ENCODE data around the gene ZMIZ1.

The ZMIZ1 gene

GRCh38 chr10:79188154-79188965, 119.6 kb downstream of the ZMIZ1 start:
- no peak for DNase-seq (ENCODE audit: low spot score)

GRCh38 chr10:79189181-79189580, 120.4 kb downstream of the ZMIZ1 start:
- DNase-seq (ENCODE audit: low spot score), result no peak

DNA sequence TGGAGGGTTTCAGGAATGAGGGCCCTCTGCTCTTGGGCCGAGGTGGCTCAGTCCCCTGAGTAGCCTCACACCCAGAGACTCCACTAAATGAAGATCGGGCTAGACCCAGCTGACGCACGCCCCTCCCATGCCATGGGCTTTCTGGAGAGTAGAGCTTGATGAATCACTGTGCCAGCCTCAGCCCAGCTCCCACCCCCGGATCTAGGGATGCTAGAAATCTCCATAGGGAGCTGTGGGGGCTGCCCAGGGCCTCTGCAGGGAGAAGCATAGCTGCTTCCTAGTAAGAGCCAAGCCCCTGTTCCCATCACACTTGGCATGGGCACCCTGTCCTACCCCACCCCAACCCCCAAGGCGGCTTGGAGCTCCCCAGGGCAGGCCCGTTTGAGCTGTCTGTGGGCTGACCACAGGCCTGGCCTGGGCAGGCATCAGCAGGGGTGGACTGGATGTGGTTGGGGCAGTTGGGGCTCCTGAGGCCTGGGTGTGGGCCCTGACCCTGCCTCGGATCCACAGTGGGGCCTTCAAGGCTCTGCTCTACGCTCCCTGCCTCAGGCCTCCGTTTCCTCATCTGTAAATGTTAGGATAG, 121.2 kb downstream of the ZMIZ1 start:
- no peak for DNase-seq (ENCODE audit: low spot score)

DNA sequence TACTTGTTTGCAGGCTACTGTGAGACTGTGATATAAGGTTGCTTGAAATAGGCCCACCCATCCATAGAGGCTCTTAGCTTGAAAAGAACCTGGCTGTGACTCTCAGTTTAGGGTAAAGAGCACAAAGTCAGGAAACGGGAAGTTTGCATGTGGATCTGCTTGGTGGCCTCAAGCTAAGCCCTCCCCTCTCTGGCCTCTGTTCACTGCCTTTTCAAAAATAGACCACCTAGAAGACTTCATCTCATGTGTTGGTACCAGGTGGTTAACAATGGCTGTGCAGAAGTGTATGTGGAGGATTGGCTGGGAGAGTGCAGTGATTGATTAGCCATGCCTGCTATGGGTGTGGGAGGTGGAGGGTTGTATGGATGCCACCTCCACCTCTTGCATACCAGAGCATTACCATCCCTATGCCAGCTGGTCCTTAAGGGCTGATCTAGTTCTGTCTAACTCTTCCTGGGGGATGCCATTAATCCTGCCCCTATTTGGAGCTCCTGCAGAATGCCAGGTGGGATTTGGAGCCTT, 122.0 kb downstream of the ZMIZ1 start:
- DNase-seq (ENCODE audit: low spot score), result no peak

DNA sequence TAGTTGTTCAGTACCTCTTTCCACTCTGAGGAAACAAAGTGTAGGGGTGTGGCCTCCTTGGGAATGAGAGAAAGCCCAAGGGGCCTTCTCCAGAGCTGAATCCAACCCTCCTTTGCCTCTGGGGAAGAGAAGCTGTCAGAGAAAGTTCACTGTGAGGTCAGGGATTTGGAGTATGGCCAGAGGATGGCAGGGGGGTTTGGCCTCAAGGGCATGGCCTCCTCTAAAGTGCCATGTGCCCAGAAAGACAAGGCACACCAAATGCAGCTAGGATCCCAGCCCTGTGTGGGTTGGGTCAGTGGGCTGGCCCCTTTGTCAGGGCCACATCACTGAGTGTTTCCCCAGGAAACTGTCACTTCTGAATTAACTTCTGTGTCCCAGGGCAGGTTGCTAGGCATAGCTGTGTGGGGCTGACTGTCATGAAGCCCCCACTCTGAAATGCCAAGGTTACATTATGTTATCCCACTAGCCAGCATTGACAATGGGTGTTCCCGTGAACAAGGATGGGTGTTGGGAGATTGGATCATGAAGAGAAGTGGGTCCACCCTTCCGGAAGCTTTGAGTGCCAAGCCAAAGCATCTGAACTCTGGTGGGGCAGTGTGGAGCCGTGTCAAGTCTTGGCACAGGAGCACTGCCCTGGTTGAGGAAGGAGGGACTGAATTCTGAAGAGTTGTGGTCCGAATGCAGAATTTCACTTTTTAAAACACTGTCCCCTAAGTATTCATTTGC, 123.3 kb downstream of the ZMIZ1 start:
- peak; percentile 9 for DNase-seq (ENCODE audit: low spot score)

DNA sequence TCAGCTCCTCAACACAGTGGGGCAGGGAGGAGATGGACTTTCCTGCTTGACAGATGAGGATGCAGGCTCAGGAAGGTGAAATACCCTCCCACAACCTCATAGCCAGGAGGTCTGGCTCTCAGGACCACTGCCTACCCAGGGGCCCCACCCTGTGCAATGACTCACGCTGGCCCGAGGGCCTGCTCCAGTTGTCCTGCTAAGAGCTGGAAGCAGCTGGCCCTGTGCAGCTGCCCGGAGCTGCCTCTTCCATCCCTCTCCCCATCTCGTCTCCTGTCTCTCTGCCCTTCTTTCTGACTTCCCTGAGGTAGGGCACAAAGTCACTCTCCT, 123.9 kb downstream of the ZMIZ1 start:
- no peak for DNase-seq (ENCODE audit: low spot score)

GRCh38 chr10:79193694-79194382, 125.1 kb downstream of the ZMIZ1 start:
- DNase-seq (ENCODE audit: low spot score), result no peak

GRCh38 chr10:79195091-79195923, 126.5 kb downstream of the ZMIZ1 start:
- DNase-seq (ENCODE audit: low spot score), result peak; percentile 17

DNA sequence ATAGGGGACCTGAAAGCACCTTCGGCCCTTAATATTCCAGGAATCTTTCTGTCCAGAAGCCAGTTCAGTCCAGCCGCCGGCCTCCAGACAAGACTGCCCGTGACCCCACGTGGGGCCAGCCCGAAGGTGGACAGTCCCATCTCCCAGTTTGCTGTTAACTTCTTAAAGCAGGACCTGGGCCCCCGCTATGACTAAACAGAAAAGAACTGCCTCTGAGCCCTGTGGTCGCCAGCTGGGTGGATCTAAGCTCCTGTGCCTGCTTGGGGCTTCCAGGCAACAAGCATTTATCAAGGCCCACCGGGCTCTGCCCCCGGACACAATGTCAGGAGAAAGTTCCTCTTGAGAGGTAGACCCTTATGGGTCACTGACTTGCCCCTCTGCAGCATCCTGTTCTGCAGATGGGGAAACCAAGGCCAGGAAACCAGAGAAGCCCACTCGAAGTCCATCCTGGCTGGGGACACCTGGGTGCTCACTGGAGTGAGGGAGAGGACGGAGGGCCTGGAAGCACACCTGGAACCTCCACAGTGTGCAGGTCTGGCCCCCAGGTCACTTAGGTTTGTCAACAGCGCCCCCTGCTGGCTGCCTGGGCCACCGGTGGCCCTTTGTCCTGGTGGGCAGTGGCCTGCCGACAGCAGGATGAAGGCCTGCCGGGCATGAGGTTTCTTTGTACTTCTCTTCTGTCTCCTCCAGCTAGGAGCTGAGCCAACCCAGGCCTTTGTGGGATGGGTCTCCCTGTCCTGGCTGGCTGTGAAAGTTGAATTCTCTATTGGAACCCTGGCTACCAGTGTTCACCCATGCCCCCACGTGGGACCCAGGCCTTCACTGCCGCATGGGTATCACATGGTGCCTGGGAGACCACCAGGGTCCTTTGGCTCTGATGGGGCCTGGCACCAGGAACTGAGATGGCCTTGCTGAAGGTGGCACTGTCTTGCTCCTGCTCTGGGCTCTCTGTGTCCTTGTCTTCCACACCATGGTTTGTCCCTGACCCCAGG, 128.0 kb downstream of the ZMIZ1 start:
- peak; percentile 41 for DNase-seq (ENCODE audit: low spot score)

- DNase-seq (ENCODE audit: low spot score), result no peak
Measured at GRCh38 chr10:79197558-79197957, 128.8 kb downstream of the ZMIZ1 start.

DNA sequence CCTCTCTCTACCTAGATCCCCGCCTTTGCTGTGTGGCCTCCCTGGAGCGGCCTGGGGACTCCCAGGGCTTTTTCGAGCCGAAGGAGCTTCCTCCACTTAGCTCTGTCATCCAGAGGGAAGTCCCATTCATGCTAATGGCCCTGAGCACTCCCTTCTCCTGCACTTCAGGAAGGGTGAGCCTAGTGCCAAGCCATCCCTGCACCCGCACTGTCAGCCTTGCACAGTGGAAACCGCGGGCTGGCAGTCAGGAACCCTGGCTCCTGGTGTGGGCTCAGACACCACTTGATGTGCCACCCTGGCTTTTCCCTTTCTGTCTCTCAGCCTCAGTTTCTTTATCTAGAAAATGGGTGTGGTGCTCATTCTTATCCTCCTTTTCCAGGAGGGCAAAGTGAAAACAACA, 131.6 kb downstream of the ZMIZ1 start:
- no peak for DNase-seq (ENCODE audit: low spot score)

GRCh38 chr10:79201706-79202105, 132.9 kb downstream of the ZMIZ1 start:
- no peak for DNase-seq (ENCODE audit: low spot score)

GRCh38 chr10:79202188-79203013, 133.6 kb downstream of the ZMIZ1 start:
- DNase-seq (ENCODE audit: low spot score), result no peak

DNA sequence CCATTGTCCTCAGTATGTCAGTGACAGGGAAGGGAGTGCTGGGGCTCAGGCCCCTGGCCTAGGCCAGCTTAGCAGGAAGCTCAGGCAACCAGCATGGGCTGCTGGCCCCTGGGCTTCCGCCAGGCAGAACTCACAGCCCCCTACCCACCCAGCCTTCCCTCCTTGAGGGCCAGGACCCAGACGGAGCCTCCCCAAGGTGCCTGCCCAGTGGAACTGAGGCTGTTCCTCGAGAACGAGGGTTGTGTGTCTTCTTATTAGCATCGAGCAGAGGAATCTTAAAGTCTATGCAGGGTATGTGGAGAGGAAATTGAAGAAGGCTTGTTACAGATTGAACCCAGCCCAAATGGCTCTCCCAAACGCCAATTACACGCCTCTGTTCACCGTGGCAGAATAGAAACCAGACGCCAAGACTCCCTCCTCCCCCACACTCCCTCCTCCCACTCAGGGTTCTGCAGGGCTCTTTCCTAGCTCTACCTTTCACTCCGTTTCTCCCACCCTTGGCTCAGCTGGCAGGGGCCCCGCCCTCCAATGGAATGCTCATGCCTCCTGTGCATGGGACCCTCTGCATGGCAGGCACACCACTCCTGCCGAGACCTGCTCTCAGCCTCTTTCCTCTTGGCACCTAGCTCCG, 134.4 kb downstream of the ZMIZ1 start:
- no peak for DNase-seq (ENCODE audit: low spot score)

DNA sequence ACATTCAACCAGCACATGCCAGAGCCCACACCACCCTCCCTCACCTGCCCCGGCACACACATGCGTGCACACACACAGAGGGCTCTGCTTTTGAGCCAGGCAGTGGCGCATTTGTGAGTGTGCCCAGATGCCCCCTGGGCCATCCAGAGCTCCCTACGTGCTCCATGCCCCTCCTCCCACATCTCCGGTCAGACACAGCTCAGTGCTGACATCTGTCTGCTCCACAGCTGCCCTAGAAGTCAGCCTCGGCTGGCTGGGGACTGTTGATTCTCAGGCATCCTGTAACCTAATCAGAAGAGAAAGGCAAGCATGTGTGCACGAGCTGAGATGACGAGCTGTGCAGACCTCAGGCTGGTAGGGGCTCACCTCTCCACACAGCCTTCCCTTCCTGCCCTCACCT, 135.1 kb downstream of the ZMIZ1 start:
- no peak for DNase-seq (ENCODE audit: low spot score)

GRCh38 chr10:79206300-79207095, 137.7 kb downstream of the ZMIZ1 start:
- DNase-seq (ENCODE audit: low spot score), result no peak

- no peak for DNase-seq (ENCODE audit: low spot score)
Measured at GRCh38 chr10:79207096-79207357, 138.3 kb downstream of the ZMIZ1 start.

GRCh38 chr10:79207726-79208125, 139.0 kb downstream of the ZMIZ1 start:
- no peak for DNase-seq (ENCODE audit: low spot score)

Data from COLO829 (cell line).